Measurements from ENCODE around the gene KANSL1. TPM values are rescaled to one million over a fixed set of nuclear protein-coding genes. Genes with fewer than 3 reads are reported as not detected.
A peak's percentile ranks its signal among the peaks of the same experiment; 100 is the strongest.
"Not testable (repeated sequence)": the region's sequence is repeated elsewhere in the genome, so short reads cannot be mapped to it uniquely, and the experiment has no call there.

KANSL1 gene
- total RNA-seq, 1 experiment from 2014 or later, result 24.9 TPM

- DNase-seq (ENCODE audit: low spot score), result no peak
Observed at GRCh38 chr17:46023783-46024388, 169.3 kb downstream of the KANSL1 start.

GRCh38 chr17:46023366-46023765 is 169.9 kb downstream of the KANSL1 start:
- DNase-seq (ENCODE audit: low spot score), result not testable (repeated sequence)

GRCh38 chr17:46020998-46021397 is 172.2 kb downstream of the KANSL1 start:
- no peak for DNase-seq (ENCODE audit: low spot score)

GRCh38 chr17:46020023-46020761 is 173.0 kb downstream of the KANSL1 start:
- no peak for DNase-seq (ENCODE audit: low spot score)

- DNase-seq (ENCODE audit: low spot score), result not testable (repeated sequence)
Observed at GRCh38 chr17:46019408-46019925, 173.8 kb downstream of the KANSL1 start.

- no peak for DNase-seq (ENCODE audit: low spot score)
Observed at GRCh38 chr17:46013502-46014165, 179.6 kb downstream of the KANSL1 start.

- DNase-seq (ENCODE audit: low spot score), result no peak
Observed at GRCh38 chr17:46013127-46013501, 180.1 kb downstream of the KANSL1 start.

GRCh38 chr17:46012506-46013079 is 180.6 kb downstream of the KANSL1 start:
- DNase-seq (ENCODE audit: low spot score), result no peak

- no peak for DNase-seq (ENCODE audit: low spot score)
Observed at GRCh38 chr17:46011711-46012505, 181.3 kb downstream of the KANSL1 start.

GRCh38 chr17:46010597-46011186 is 182.5 kb downstream of the KANSL1 start:
- DNase-seq (ENCODE audit: low spot score), result no peak

- DNase-seq (ENCODE audit: low spot score), result peak; percentile 66
Observed at GRCh38 chr17:46009681-46010596, 183.3 kb downstream of the KANSL1 start.

- DNase-seq (ENCODE audit: low spot score), result no peak
Observed at GRCh38 chr17:46008591-46008990, 184.6 kb downstream of the KANSL1 start.

- no peak for DNase-seq (ENCODE audit: low spot score)
Observed at GRCh38 chr17:46007461-46007965, 185.7 kb downstream of the KANSL1 start.

- not testable (repeated sequence) for DNase-seq (ENCODE audit: low spot score)
Observed at GRCh38 chr17:46006082-46006481, 187.1 kb downstream of the KANSL1 start.

GRCh38 chr17:46003907-46004748 is 189.1 kb downstream of the KANSL1 start:
- DNase-seq (ENCODE audit: low spot score), result no peak

- DNase-seq (ENCODE audit: low spot score), result no peak
Observed at GRCh38 chr17:46002973-46003316, 190.3 kb downstream of the KANSL1 start.

GRCh38 chr17:46002311-46002972 is 190.8 kb downstream of the KANSL1 start:
- peak; percentile 62 for DNase-seq (ENCODE audit: low spot score)
